Measurements from ENCODE around the gene RAI1. TPM values are rescaled to one million over a fixed set of nuclear protein-coding genes. Genes with fewer than 3 reads are reported as not detected.

The RAI1 gene
- total RNA-seq, 4 donors from 2014 or later = 17.0 to 36.3 (median 22.3) TPM

- Histone ChIP-seq H3K36me3 (no peaks in the 10 kb centered on the region), H3K9me3 (no peaks in the 10 kb centered on the region), H3K4me3 (peak overlapping the region; percentile 48 to 68 (median 56)), H3K27me3 (peaks cover 0 to 12% (median 0%) of the 10 kb centered on the region in 4 donors), H3K4me1 (peaks cover 63 to 100% (median 72%) of the 10 kb centered on the region in 3 donors), H3K27ac (peak overlapping the region; percentile 44 to 71 (median 54))
- intact Hi-C loops (cut with DNase I) = no loop called here
- WGBS, 2 donors = 44 to 56% methylated on average over 13 to 14 of the region's 36 CpGs
- TF ChIP-seq POLR2A (IDR thresholded peaks at IDR 0.05) = no peak
- TF ChIP-seq, protein P1, sequence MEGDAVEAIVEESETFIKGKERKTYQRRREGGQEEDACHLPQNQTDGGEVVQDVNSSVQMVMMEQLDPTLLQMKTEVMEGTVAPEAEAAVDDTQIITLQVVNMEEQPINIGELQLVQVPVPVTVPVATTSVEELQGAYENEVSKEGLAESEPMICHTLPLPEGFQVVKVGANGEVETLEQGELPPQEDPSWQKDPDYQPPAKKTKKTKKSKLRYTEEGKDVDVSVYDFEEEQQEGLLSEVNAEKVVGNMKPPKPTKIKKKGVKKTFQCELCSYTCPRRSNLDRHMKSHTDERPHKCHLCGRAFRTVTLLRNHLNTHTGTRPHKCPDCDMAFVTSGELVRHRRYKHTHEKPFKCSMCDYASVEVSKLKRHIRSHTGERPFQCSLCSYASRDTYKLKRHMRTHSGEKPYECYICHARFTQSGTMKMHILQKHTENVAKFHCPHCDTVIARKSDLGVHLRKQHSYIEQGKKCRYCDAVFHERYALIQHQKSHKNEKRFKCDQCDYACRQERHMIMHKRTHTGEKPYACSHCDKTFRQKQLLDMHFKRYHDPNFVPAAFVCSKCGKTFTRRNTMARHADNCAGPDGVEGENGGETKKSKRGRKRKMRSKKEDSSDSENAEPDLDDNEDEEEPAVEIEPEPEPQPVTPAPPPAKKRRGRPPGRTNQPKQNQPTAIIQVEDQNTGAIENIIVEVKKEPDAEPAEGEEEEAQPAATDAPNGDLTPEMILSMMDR (IDR thresholded peaks at IDR 0.05) = no peak
- no peak for DNase-seq
Observed at GRCh38 chr17:17725011-17725751, 43.9 kb downstream of the RAI1 start.

- TF ChIP-seq, protein P1 (IDR thresholded peaks at IDR 0.05) = no peak
- no peak for TF ChIP-seq POLR2A (IDR thresholded peaks at IDR 0.05)
- peaks cover 0 to 12% (median 0%) of the 10 kb centered on the region in 4 donors for H3K27me3 ChIP-seq
- H3K36me3 ChIP-seq = no peaks in the 10 kb centered on the region
- intact Hi-C loops (cut with DNase I) = no loop called here
- peaks cover 65 to 100% (median 67%) of the 10 kb centered on the region in 3 donors for H3K4me1 ChIP-seq
- H3K4me3 ChIP-seq = no peak overlapping the region
- 82% methylated on average over 4 of the region's 7 CpGs; no CpG with 5 or more reads in 1 of the 2 donors for WGBS, 2 donors
- H3K9me3 ChIP-seq = no peaks in the 10 kb centered on the region
- peak overlapping the region; percentile 3 to 71 (median 54) for H3K27ac ChIP-seq
- no peak for DNase-seq
Observed at GRCh38 chr17:17725752-17726457, 44.6 kb downstream of the RAI1 start.

DNA sequence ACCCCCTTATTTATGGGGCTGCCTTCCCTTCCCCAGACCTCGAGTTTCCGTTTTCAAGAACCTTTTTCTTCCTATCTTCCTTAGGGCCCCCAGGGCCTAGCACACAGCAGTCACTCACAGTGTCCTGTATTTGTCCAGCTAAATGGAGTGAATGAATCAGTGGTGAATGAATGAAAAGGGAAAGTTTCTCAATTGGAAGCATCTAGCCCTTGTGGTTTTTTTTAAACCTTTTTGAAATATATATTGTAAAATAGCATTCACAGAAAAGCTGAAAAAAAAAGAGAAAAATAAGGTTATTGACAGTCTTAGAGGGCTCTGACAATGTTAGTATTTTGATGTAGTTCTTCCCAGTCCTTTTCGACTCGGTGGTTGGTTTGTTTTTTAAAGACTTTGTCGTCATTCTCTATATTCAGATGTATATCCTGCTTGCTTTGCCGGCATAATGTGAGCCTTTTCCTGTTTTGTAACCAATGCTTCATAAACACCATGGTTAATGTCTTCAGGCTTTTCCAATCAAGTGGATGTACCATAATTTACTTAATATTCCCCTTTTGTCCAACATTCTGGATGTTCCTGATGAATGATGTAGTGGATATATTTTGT is 45.3 kb downstream of the RAI1 start:
- Histone ChIP-seq H3K27me3 (peaks cover 0 to 12% (median 0%) of the 10 kb centered on the region in 4 donors), H3K9me3 (no peaks in the 10 kb centered on the region), H3K4me3 (no peak overlapping the region), H3K36me3 (no peaks in the 10 kb centered on the region), H3K4me1 (peaks cover 64 to 100% (median 69%) of the 10 kb centered on the region in 3 donors), H3K27ac (peak overlapping the region in 3 of 4 donors; percentile 50 to 71 (median 59))
- TF ChIP-seq POLR2A (IDR thresholded peaks at IDR 0.05) = no peak
- TF ChIP-seq, protein P1 (IDR thresholded peaks at IDR 0.05) = no peak
- intact Hi-C loops (cut with DNase I) = no loop called here
- no peak for DNase-seq
- WGBS, 2 donors = 54 to 60% methylated on average over 6 of the region's 6 CpGs

- H3K4me1 ChIP-seq = peaks cover 62 to 100% (median 69%) of the 10 kb centered on the region in 3 donors
Observed at GRCh38 chr17:17727111-17727659, 45.9 kb downstream of the RAI1 start.

More at GRCh38 chr17:17727111-17727659, 45.9 kb downstream of the RAI1 start:
- Histone ChIP-seq H3K9me3 (no peaks in the 10 kb centered on the region), H3K4me3 (no peak overlapping the region), H3K27me3 (peaks cover 0 to 11% (median 0%) of the 10 kb centered on the region in 4 donors), H3K36me3 (no peaks in the 10 kb centered on the region), H3K27ac (no peak overlapping the region)
- whole genome bisulfite sequencing, 2 donors = 90 to 94% methylated on average over 9 to 10 of the region's 13 CpGs
- no peak for DNase-seq
- TF ChIP-seq, protein P1 (IDR thresholded peaks at IDR 0.05) = no peak
- TF ChIP-seq POLR2A (IDR thresholded peaks at IDR 0.05) = no peak
- intact Hi-C loops (cut with DNase I) = no loop called here

Data from esophagus squamous epithelium (tissue), 5 donors.